GM18519 (cell line): ENCODE results near the gene RNF168.
"Not testable (repeated sequence)": the region's sequence is repeated elsewhere in the genome, so short reads cannot be mapped to it uniquely, and the experiment has no call there.

ENCODE experiments used
- ATAC-seq: cut with Tn5 transposase; IDR thresholded peaks from one replicate; pipeline ENCODE4 v1.9.1; 2021; ENCODE audit warnings: mild to moderate bottlenecking, moderate library complexity; ENCODE audit not compliant: unreplicated experiment, low FRiP score

The RNF168 gene

DNA sequence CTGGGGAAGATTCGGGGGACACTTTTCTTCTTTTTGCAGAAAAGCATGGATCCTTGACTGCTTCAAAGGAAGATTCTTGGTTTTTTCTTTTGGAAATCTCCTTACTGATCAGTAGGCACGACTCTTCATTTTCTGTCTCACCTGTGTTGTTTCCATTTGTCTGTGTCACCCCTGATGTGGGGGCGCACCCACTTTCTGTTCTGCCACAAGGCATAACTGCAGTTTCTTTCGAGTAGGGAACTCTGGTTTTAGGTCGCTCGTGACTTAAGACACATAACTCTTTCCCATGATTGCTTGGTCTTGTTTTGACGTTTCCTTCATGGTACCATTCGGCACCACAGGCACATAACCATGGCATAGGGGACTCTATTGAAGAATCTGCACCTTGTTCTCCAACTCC is 31.3 kb downstream of the RNF168 start:
- no peak for ATAC-seq

DNA sequence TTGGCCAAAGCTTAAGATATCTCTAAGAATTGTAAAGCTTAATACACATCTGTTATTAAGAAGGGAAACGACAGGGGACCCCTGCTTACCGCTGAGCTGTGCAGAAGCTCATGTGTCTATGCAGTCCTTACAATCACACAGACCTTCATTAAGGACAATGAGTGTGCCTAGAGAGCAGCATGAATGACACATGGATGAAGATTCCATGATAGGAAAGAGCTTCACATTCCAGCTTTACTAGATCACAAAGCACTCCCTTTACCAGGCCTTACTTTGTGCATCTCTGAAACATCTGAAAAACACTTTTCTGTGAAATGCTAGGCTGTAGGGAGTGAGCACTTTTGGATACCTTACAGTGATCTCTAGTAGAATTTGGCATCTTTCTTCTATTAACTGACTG is 32.0 kb downstream of the RNF168 start:
- no peak for ATAC-seq

DNA sequence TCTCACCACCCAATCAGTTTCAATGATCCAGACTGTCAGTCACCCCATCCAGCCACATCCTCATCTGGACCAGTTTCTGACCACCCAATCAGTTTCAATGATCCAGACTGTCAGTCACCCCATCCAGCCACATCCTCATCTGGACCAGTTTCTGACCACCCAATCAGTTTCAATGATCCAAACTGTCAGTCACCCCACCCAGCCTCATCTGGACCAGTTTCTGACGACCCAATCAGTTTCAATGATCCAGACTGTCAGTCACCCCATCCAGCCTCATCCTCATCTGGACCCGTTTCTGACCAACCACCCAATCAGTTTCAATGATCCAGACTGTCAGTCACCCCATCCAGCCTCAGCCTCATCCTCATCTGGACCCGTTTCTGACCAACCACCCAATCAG is 33.4 kb downstream of the RNF168 start:
- ATAC-seq: not testable (repeated sequence)

DNA sequence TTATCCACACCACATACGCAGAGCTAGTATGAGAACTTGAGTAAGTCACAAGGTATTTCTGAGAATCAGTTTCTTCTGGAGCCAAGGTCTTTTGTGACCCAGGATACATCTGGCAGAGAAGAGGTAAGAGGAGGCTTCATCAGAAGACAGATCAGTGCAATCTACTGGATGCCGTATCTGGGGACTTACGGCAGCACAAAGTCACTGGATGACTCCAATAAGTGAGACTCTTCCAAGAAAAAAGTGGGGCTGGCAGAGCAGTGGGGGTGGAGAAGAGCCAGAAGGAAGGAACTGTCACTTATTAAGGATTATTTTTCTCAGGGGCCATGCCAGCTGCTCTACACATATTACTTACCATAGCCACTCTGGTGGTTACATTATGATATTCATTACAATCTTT is 39.8 kb downstream of the RNF168 start:
- no peak for ATAC-seq

DNA sequence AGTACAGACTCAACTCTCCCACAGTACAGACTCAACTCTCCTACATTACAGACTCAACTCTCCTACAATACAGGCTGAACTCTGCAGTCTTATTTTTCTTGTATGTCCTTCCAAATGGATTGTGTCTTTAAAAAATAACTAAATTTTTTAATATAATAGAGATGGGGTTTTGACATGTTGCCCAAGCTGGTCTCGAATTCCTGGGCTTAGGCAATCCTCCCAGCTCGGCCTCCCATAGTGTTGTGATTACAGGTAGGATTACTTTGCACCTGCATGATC is 40.2 kb downstream of the RNF168 start:
- no peak for ATAC-seq

DNA sequence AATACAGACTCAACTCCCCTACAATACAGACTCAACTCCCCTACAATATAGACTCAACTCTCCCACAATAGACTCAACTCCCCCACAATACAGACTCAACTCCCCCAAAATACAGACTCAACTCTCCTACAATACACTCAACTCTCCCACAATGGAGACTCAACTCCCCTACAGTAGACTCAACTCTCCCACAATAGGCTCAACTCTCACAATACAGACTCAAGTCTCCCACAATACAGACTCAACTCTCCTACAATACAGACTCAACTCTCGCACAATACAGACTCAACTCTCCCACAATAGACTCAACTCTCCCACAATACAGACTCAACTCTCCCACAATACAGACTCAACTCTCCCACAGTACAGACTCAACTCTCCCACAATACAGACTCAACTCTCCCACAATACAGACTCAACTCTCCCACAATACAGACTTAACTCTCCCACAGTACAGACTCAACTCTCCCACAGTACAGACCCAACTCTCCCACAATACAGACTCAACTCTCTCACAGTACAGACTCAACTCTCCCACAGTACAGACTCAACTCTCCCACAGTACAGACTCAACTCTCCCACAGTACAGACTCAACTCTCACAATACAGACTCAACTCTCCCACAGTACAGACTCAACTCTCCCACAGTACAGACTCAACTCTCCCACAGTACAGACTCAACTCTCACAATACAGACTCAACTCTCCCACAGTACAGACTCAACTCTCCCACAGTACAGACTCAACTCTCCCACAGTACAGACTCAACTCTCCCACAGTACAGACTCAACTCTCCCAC is 40.7 kb downstream of the RNF168 start:
- not testable (repeated sequence) for ATAC-seq

DNA sequence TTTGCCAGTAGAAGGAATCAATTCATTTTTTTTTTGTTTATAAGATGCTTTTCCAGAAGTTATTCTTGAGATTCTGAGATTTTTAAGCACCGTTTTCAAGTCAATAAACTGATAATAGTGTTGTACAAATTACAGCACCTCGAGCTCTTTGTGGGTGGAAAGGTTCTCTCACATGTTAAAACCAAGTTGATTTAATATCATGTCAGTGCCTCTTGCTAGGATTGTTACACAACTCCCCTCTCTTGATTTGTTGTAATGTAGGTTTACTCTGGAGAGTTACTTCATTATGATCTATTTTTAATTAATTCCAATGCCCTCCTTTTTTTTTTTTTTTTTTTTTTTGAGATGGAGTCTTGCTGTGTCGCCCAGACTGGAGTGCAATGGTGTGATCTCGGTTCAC is 45.5 kb downstream of the RNF168 start:
- no peak for ATAC-seq

DNA sequence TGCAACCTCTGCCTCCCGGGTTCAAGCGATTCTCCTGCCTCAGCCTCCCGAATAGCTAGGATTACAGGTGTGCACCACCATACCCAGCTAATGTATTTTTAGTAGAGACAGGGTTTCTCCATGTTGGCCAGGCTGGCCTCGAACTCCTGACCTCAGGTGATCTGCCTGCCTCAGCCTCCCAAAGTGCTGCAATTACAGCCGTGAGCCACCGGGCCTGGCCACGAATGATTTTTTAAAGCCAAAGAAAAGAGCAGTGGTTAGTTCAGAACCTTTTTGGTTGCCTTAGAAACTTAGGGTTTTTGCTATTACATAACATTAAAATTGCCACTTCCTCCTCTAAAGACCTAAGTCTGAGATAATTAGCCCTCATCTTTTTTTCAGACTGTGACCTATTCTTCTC is 46.1 kb downstream of the RNF168 start:
- peak; percentile 39 for ATAC-seq

DNA sequence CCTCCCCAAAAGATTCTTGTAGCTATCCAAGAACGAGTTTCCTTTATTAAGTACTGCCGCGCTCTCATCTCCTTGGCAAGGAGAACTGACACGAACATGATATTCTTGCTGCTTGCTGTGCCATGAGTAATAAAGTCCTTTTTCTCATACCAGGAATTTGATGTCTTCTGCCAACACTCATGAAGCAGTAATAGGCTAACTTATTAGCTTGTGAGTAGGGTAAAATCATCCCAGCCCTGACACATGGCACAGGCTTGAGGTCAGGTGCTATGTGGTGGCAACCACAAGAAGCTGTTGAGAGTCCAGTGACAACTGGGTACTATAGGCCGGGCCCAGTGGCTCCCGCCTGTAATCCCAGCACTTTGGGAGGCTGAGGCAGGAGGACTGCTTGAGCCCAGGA is 48.6 kb downstream of the RNF168 start:
- ATAC-seq: no peak

DNA sequence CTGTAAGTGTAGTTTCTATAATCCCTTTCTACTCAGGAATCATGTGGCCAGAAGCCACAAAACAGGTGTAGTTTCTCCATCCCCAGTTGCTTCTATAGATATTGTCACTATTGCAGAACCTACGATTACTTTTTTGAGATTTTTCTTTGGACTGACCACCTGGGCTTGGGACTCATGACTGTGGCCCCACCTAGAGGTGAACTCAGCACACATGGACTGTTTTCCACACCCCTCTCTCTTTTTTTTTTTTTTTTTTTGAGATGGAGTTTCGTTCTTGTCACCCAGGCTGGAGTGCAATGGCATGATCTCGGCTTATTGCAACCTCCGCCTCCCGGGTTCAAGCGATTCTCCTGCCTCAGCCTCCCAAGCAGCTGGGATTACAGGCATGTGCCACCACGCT is 58.2 kb downstream of the RNF168 start:
- ATAC-seq: not testable (repeated sequence)

DNA sequence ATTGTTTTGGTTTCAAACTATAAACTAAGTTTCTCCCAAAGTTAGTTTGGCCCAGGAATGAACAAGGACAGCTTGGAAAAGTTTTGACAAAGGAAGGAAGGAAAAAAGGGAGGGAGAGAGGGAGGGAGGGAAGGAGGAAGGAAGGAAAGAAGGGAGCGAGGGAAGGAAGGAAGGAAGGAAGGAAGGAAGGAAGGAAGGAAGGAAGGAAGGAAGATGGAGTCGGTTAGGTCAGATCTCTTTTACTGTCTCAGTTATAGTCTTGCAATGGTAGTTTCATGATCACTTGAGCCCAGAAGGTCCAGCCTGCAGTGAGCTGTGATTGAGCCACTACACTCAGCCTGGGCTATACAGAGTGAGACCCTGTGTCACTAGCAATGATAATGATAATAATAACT is 59.1 kb downstream of the RNF168 start:
- ATAC-seq: no peak

DNA sequence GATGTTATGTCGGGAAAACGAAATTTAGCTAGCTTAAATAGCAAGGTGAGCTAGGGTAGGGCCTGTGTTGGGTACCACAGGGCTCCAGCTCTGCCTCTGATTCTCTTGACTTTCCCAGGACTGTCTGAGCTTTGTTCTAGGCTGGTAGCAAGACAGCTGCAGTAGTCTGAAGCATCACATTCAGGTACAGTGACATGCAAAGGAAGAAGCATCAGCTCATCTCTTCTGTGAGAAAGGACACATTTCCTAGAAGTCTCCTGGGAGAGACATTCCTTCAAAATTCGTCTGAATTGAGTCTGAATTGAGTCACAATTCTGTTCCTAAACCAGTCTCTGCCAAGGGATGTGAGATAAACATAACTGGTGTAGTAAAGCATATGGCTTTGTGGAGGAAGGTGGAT is 62.9 kb downstream of the RNF168 start:
- no peak for ATAC-seq

DNA sequence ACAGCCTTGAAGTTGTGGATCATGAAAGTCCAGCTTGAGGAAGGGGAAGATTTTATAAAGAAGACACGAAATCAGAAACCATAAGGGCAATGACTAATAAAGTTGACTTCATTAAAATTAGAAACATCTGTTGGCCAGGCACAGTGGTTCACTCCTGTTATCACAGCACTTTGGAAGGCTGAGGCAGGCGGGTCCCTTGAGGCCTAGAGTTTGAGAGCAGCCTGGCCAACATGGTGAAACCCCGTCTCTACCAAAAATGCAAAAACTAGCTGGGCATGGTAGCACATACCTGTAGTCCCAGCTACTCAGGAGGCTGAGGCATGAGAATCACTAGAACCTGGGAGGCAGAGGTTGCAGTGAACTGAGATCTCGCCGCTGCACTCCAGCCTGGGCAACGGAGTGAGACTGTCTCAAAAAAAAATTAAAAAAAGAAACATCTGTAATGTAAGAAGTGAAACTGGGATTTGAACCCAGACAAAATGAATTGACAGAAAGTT is 63.5 kb downstream of the RNF168 start:
- no peak for ATAC-seq

DNA sequence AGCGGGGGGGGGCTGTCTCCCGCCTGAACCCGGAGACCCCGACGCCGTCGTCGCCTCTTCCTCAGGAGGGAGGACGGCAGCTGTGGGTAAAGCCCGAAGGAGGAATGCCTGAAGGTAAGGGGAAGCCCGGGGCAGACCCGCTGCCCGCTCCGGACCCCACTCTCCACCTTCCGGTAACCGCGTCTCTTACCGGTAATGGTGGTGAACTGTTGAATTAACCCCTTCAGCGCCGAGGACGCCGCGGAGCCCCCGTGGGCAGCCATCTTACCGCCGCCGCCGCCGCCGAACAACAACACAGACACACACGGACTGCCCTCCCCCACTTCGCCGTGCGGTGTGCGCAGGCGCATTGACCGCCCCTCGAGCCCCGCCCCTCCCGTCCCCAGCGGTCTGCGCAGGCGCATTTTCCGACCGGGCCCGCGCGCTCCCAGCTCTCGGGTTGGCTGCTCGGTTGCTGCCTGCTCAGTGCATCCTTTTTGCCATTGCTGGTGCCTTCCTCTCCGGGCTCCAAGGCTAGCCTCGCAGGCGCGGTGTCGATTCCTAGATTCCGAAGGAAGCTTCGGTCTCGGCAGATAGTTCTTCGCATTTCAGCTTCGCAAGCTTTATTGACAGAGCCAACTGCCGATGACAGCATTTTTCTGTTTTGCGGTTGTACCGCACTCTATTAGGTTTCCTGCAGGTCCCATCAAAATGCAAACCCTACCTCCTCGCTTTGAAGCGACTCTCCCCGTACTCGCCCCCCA is 71.3 kb downstream of the RNF168 start, which contains the start of gene UBXN7:
Gene UBXN7 (minus strand): TSS at position 291 of the 743 bp plus-strand sequence. CDS start 28 bp downstream, at position 263.
- ATAC-seq: peak; percentile 57

DNA sequence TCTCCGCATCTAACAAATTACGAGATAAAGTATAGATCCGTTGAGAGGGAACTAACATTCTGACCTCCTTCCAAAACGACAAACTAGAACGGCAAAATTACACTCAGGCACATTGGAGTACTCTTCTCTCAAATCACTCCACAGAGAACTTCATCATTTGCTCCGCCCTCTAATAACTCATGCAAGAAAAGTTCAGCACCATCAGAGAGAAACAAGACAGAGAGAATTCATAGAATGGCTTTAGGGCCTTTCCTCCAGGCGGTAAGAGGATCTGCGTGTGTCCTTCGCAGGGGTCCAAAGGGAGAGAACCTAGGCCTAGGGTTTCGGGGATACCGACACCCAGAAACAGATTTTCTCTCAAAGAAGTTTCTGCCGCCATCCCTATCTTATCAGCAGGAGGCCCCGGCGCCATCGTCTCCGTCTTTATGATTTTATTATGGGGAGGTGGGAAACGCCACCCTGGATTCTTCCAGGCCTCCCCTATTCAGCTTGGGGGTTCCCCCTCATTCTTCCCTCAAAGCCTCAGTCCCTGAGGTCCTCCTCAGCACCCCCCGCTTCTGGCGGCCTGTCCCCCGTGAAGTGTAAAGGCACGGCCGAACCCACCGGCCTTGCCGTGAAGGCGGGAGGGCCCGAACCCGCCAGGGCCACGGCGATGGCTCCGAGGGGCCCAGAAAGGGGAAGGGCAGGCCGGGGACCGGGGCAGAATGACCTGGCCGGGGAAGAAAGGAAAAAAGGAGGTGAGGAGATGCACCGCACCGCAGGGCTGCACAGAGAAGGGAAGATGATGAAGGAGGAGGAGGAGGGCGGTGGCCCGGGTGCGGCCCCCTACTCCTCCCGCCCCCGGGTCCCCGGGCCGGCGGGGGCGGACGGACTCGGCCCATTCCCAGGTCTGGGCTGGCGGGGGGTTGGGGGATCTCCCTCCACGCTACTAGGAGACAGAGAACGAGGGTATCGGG is 72.1 kb downstream of the RNF168 start:
- no peak for ATAC-seq

DNA sequence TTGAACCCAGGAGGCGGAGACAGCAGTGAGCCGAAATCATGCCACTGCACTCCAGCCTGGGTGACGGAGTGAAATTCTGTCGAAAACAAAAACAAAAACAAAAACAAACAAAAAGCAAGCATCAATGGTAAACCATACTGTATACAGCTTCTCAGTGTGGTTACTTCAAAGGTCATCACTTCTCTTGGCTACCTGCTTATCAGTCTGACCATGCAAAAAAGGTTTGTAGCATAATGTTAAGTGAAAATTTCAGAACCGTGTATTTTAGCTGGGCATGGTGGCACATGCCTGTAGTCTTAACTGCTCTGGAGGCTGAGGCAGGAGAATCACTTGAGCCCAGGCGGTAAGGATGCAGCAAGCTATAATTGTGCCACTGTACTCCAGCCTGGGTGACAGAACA is 75.5 kb downstream of the RNF168 start:
- ATAC-seq: no peak

DNA sequence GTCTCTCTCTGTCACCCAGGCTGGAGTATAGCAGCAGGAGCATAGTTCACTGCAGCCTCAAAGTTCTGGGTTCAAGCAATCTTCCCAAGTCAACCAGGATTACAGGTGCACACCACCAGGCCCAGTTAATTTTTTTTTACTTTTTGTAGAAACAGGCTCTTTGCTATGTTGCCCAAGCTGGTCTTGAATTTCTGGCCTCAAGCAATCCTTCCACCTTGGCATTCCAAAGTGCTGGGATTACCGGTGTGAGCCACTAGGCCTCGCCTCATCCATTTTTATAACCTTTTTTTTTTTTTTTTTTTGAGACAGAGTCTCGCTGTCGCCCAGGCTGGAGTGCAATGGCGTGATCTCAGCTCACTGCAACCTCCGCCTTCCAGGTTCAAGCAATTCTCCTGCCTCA is 79.1 kb downstream of the RNF168 start:
- ATAC-seq: not testable (repeated sequence)

DNA sequence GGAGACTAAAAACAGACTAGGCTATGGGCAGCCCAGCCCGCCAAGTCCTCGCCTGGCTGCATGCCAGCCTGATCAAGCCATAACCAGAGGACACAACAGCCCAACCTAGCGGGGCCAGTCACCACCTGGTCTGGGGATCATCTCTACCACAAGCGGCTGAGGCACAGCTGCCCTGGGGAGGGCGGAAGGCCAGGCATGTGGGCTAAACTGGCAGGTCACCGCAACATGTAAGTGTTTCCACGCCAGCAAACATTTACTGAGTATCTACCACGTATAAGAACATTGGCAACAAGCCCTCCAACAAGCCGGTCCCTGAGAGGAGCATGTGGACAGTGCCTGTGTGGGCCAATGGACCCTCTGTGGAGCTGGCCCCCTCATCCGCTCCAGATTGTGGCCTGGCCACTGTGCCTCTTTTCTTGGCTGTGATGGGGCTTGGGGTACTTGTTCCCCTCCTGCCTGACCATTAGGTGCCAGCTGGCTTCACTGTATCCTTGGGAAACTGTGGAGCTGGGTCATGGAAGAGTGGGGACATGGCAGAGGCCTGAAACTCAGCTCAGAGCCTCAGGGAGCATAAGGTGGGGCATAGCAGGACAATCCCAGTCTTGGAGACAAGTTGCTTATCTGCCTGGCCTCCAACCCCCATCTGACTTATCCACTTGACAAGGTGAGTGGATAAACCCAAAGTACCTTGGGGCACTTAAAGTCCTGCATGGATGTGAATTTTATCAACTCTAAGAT is 80.4 kb downstream of the RNF168 start:
- ATAC-seq: no peak

DNA sequence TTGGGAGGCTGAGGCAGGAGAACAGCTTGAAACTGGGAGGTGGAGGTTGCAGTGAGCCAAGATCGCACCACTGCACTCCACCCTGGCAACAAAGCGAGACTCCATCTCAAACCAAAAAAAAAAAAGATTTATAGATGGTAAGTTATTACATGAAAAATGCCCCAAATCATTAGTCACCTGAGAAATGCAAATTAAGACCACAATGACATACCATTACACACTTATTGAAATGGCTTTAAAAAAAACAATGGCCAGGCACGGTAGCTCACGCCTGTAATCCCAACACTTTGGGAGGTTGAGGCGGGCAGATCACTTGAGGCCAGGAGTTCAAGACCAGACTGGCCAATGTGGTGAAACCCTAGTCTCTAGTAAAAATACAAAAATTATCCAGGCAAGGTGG is 81.9 kb downstream of the RNF168 start:
- ATAC-seq: not testable (repeated sequence)

DNA sequence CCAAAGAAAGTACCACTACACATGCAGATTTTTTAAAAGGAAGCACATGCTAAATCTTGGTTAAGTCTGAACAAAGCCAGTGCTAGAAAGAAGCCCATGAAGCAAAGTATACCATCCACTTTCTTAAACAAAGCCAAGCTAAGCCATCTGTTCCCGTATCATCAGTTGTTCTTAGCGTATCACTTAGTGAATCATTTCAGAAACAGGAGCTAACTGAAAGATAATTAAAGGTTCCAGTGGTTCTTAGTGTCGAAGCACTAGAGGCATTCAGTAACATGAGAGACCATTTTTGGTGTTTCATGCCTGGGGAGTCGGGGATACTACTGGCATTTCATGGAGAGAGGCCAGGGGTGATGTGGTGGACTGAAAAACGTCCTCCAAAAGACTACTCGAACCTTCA is 84.2 kb downstream of the RNF168 start:
- ATAC-seq: no peak
